Keratinocyte (primary cell): Measurements from ENCODE around the gene LTB. TPM values are rescaled to one million over a fixed set of nuclear protein-coding genes. Genes with fewer than 3 reads are reported as not detected.
"Not testable (repeated sequence)": the region's sequence is repeated elsewhere in the genome, so short reads cannot be mapped to it uniquely, and the experiment has no call there.

ENCODE experiments used
- DNase-seq: peaks from one replicate; pipeline ENCODE4 v3.0.0-alpha.2; 2011; ENCODE audit warnings: low read depth, missing footprints, low spot score
- FAIRE-seq: peaks from 2 replicates; lab custom pipeline; 2011; peaks lifted over from hg19 to GRCh38; lab: Jason Lieb, UNC
- H2AFZ ChIP-seq: 2 replicates; pipeline ENCODE4 v1.6.0; 2012; ENCODE audit warnings: low read length, control low read depth, inconsistent platforms; ENCODE audit not compliant: control insufficient read depth
- H3K27ac ChIP-seq: 2 replicates; pipeline ENCODE4 v1.5.1; 2011; ENCODE audit warnings: low read length; ENCODE audit not compliant: control insufficient read depth, insufficient read depth
- H3K27me3 ChIP-seq: 3 replicates; pipeline ENCODE4 v1.6.0; 2011; ENCODE audit warnings: low read length; ENCODE audit not compliant: control insufficient read depth, insufficient read depth; ENCODE audit errors: extremely low read depth
- H3K36me3 ChIP-seq, 2 experiments: 2 replicates in 1 of 2; 3 replicates in 1 of 2; pipeline ENCODE4 v1.5.1; 2011; ENCODE audit warnings: low read length in 2 of 2, mild to moderate bottlenecking in 1 of 2; ENCODE audit not compliant: control insufficient read depth in 2 of 2, insufficient read depth in 2 of 2; ENCODE audit errors: extremely low read depth in 1 of 2
- H3K4me1 ChIP-seq: 3 replicates; pipeline ENCODE4 v1.5.1; 2011; ENCODE audit warnings: low read length; ENCODE audit not compliant: control insufficient read depth, insufficient read depth; ENCODE audit errors: extremely low read depth
- H3K4me2 ChIP-seq: 3 replicates; pipeline ENCODE4 v1.6.0; 2011; ENCODE audit warnings: low read depth, low read length; ENCODE audit not compliant: control insufficient read depth, insufficient read depth; ENCODE audit errors: extremely low read depth
- H3K4me3 ChIP-seq, 3 experiments: fragments of 200-600 bp in 1 of 3; sonication (generic) in 1 of 3; 2 replicates in 2 of 3; 3 replicates in 1 of 3; pipeline ENCODE4 v1.5.1; 2011 to 2016; ENCODE audit warnings: low read length in 3 of 3, mild to moderate bottlenecking in 3 of 3, control low read depth in 2 of 3, inconsistent platforms in 1 of 3, low read depth in 1 of 3, mixed read lengths in 1 of 3, mixed run types in 1 of 3, moderate library complexity in 1 of 3; ENCODE audit not compliant: control insufficient read depth in 2 of 3, insufficient read depth in 2 of 3; ENCODE audit errors: extremely low read depth in 1 of 3
- H3K79me2 ChIP-seq: 2 replicates; pipeline ENCODE4 v1.6.0; 2012; ENCODE audit warnings: low read length; ENCODE audit not compliant: control insufficient read depth, insufficient read depth
- H3K9ac ChIP-seq: 3 replicates; pipeline ENCODE4 v1.6.0; 2011; ENCODE audit warnings: low read length; ENCODE audit not compliant: control insufficient read depth, insufficient read depth; ENCODE audit errors: extremely low read depth
- H3K9me1 ChIP-seq: 3 replicates; pipeline ENCODE4 v1.6.0; 2011; ENCODE audit warnings: low read length; ENCODE audit not compliant: control insufficient read depth, insufficient read depth; ENCODE audit errors: extremely low read depth
- H3K9me3 ChIP-seq: 2 replicates; pipeline ENCODE4 v1.5.1; 2012; ENCODE audit warnings: low read depth, low read length; ENCODE audit not compliant: control insufficient read depth
- H4K20me1 ChIP-seq: 3 replicates; pipeline ENCODE4 v1.6.0; 2011; ENCODE audit warnings: low read length; ENCODE audit not compliant: control insufficient read depth, insufficient read depth; ENCODE audit errors: extremely low read depth
- CTCF ChIP-seq, 3 experiments: IDR thresholded peaks in 1 of 3; conservative IDR thresholded peaks in 1 of 3; optimal IDR thresholded peaks in 1 of 3; 2 replicates in 2 of 3; 3 replicates in 1 of 3; pipeline versions ENCODE3 to v1.5.1; 2011; ENCODE audit warnings: low read length in 3 of 3, mild to moderate bottlenecking in 3 of 3, moderate library complexity in 2 of 3, control low read depth in 1 of 3, inconsistent platforms in 1 of 3; ENCODE audit not compliant: insufficient read depth in 2 of 3; ENCODE audit errors: extremely low read depth in 1 of 3
- EZH2 ChIP-seq: IDR thresholded peaks from one replicate; pipeline ENCODE4 v1.6.1; 2012; ENCODE audit warnings: inconsistent platforms, mild to moderate bottlenecking, low read length, moderate library complexity
- dilution Hi-C: fragments of 300-500 bp; cut with MboI; formaldehyde crosslinking; loops from one replicate; pipeline ENCODE4 v1.7.0; 2020; ENCODE audit warnings: low sequenced_read_pairs; ENCODE audit not compliant: extremely low pct_ligation_motif_present
- polyA plus RNA-seq, 5 experiments: library from polyadenylated mRNA; depleted of rRNA in 3 of 5; stranded (reverse) in 3 of 5; stranded (forward) in 1 of 5; unstranded in 1 of 5; fragments of >200 nt; gene quantifications; 1 replicate in 1 of 5; 2 replicates in 3 of 5; 3 replicates in 1 of 5; pipeline versions ENCODE4 v1.2.1 to v1.2.3, GENCODE V29; 2011 to 2012; ENCODE audit warnings: missing spikeins in 2 of 5, low read depth in 1 of 5, low replicate concordance in 1 of 5

LTB gene
- polyA plus RNA-seq, 1 donor (not counting 4 experiments of a cell fraction or from before 2014, with no cell fraction given) = not detected

DNA sequence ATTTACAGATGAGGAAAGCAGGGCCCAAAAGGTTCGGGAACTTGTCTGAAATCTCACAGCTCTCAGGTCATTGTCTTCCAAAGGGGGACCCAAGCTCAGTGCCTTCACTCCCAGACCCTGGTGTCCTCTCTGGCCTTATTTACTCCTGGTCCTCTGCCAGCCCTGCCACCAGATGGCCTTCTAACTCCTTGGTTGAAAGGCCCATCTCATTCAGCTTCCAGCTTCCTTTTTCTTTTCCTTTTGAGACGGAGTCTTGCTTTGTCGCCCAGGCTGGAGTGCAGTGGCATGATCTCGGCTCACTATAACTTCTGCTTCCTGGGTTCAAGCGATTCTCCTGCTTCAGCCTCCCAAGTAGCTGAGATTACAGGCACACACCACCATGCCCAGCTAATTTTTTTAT lies 30.9 kb downstream of the LTB start:
- FAIRE-seq, H4K20me1 ChIP-seq, H2AFZ ChIP-seq, H3K4me1 ChIP-seq, H3K9me1 ChIP-seq, H3K4me3 ChIP-seq, DNase-seq, H3K4me2 ChIP-seq, H3K9me3 ChIP-seq, H3K27ac ChIP-seq, H3K27me3 ChIP-seq, dilution Hi-C loops, H3K9ac ChIP-seq: not testable (repeated sequence)
- Histone ChIP-seq H3K79me2 (peaks cover 15% of the 10 kb centered on the region), H3K36me3 (peaks cover 12 to 13% of the 10 kb centered on the region in 2 experiments)
- TF ChIP-seq CTCF (optimal IDR thresholded peaks at IDR 0.05 in 1 of 3, IDR thresholded peaks at IDR 0.05 in 1 of 3, conservative IDR thresholded peaks at IDR 0.05 in 1 of 3; ENCODE audit: extremely low read depth in 1 of 3, insufficient read depth in 2 of 3, low read length in 3 of 3) = peak in 2 of 3 experiments; percentile 16 to 51

- peaks cover 13% of the 10 kb centered on the region in 2 experiments for H3K36me3 ChIP-seq
- peak overlapping the region; percentile 86 for H3K27ac ChIP-seq
- no peak for DNase-seq
- H3K79me2 ChIP-seq = peaks cover 15% of the 10 kb centered on the region
- no peaks in the 10 kb centered on the region for H4K20me1 ChIP-seq
- H3K4me1 ChIP-seq = peaks cover 11% of the 10 kb centered on the region
- peak overlapping the region; percentile 98 for H3K4me2 ChIP-seq
- no peaks in the 10 kb centered on the region for H3K9me1 ChIP-seq
- dilution Hi-C loops = no loop called here
- no peak for TF ChIP-seq EZH2
- H2AFZ ChIP-seq = no peak overlapping the region
- peak overlapping the region; percentile 89 for H3K9ac ChIP-seq
- H3K9me3 ChIP-seq = no peaks in the 10 kb centered on the region
- H3K4me3 ChIP-seq = peak overlapping the region in 1 of 3 experiments; percentile 55
- no peak for FAIRE-seq
- H3K27me3 ChIP-seq = no peaks in the 10 kb centered on the region
Observed at GRCh38 chr6:31548544-31548873, 33.7 kb downstream of the LTB start.
